HEK293T (cell line): ENCODE measurements around the gene CACNB1.

Experiments
- ARNT ChIP-seq: fragments of 450-650 bp; IDR thresholded peaks from 2 replicates; pipeline ENCODE4 v1.6.1; 2017; ENCODE audit warnings: mild to moderate bottlenecking
- BHLHE40 ChIP-seq: fragments of 450-650 bp; IDR thresholded peaks from 2 replicates; pipeline ENCODE4 v1.6.1; 2016; ENCODE audit warnings: mild to moderate bottlenecking, moderate library complexity, borderline replicate concordance
- CTBP1 ChIP-seq: fragments of 450-650 bp; IDR thresholded peaks from 2 replicates; pipeline ENCODE4 v1.6.1; 2016; ENCODE audit warnings: borderline replicate concordance
- ELF4 ChIP-seq: fragments of 450-650 bp; IDR thresholded peaks from 2 replicates; pipeline ENCODE4 v1.6.1; 2017; ENCODE audit warnings: antibody characterized with exemption
- FOXA1 ChIP-seq: fragments of 450-650 bp; IDR thresholded peaks from 2 replicates; pipeline ENCODE4 v1.6.1; 2016; ENCODE audit warnings: mild to moderate bottlenecking
- FOXK2 ChIP-seq: fragments of 450-650 bp; IDR thresholded peaks from 2 replicates; pipeline ENCODE4 v1.6.1; 2016; ENCODE audit warnings: mild to moderate bottlenecking
- FOXM1 ChIP-seq: fragments of 450-650 bp; IDR thresholded peaks from 2 replicates; pipeline ENCODE4 v1.6.1; 2017; ENCODE audit warnings: mild to moderate bottlenecking, borderline replicate concordance
- HDGF ChIP-seq: fragments of 450-650 bp; IDR thresholded peaks from 2 replicates; pipeline ENCODE4 v1.6.1; 2017; ENCODE audit warnings: antibody characterized with exemption, borderline replicate concordance
- L3MBTL2 ChIP-seq: fragments of 450-650 bp; conservative IDR thresholded peaks from 2 replicates; pipeline ENCODE4 v1.6.1; 2016; ENCODE audit warnings: mild to moderate bottlenecking
- LEF1 ChIP-seq: fragments of 450-650 bp; IDR thresholded peaks from 2 replicates; pipeline ENCODE4 v1.6.1; 2017; ENCODE audit warnings: mild to moderate bottlenecking, borderline replicate concordance
- PKNOX1 ChIP-seq: fragments of 450-650 bp; IDR thresholded peaks from 2 replicates; pipeline ENCODE4 v1.6.1; 2016
- SUZ12 ChIP-seq: fragments of 450-650 bp; IDR thresholded peaks from 2 replicates; pipeline ENCODE4 v1.6.1; 2016; ENCODE audit warnings: mild to moderate bottlenecking
- TARDBP ChIP-seq: fragments of 450-650 bp; IDR thresholded peaks from 2 replicates; pipeline ENCODE4 v1.6.1; 2016

- TF ChIP-seq SUZ12: no peak
- no peak for TF ChIP-seq FOXM1
- TF ChIP-seq TARDBP: no peak
- no peak for TF ChIP-seq PKNOX1
- no peak for TF ChIP-seq HDGF
- no peak for TF ChIP-seq ELF4
- TF ChIP-seq BHLHE40: no peak
- no peak for TF ChIP-seq ARNT
- no peak for TF ChIP-seq CTBP1
- TF ChIP-seq FOXA1: no peak
- no peak for TF ChIP-seq LEF1
- no peak for TF ChIP-seq FOXK2
- TF ChIP-seq L3MBTL2: no peak
Observed at GRCh38 chr17:39170558-39170957, 26.9 kb downstream of the CACNB1 start.
